ENCODE data around the gene STK40. TPM values are rescaled to one million over a fixed set of nuclear protein-coding genes. Genes with fewer than 3 reads are reported as not detected.

Gene STK40
- total RNA-seq, 1 experiment from 2014 or later, result 12.5 TPM

DNA sequence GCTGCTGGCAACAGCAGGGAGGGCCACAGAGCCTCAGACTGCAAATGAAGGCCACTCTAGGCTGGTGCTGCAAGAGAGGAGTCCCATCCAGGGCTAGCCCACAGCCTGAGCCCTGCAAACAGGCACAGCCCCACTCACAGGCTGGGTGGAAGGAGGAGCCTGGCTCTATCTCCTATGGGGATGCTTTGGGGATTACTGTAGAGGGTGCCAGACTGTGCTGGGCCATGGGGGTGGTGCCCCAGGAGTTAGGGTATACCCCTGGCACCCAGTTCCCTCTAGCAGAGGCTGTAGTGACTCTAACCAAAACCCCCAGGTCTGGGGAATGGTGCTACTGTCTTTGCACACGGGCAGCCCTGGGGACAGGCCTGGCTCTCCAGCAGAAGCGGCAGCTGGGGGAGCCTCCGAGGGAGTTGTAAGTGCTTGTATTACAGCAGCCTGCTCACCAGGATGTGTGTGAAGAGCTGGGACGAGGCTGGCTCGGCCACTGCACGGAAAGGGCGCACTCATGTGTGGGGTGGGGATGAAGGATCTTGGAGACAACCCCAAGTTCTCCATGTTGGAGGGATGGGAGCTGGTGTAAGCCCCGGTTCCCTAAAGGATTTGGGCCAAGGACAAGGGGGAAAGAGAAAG, 38.9 kb downstream of the STK40 start:
- no peak for DNase-seq (ENCODE audit: extremely low read depth, low read depth)

DNA sequence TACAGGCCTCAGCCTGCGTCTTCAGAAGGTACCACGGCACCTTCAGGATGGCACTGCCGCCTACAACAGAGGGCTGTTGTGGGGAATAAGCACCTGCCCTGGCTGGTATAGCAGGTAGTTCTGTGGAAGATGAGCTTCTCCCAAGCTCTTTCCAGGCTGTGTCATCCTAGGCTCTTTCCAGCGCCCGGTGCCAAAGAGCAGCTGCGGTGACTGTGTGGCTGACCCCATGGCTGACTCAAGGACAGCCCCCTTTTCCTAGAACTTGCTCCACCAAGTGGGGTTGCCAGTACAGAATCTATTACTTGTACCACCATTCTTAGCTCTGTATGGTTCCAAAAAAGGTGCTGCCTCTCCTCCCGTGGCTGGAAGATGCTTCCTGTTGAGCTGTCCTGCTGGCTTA, 40.4 kb downstream of the STK40 start:
- no peak for DNase-seq (ENCODE audit: extremely low read depth, low read depth)

DNA sequence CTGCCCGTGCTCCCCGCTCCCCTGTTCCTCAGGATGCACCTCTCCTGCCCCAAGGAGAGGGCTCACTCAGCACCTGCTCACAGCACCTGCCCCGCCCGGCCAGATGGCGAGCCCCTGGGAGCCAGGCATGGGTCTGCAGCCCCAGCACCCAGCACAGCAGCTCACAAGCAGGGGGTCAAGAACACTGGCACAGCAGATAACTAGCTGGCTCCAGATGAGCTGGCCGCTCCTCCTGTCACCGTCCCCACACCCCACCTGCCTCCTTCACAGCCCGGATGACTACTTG, 41.4 kb downstream of the STK40 start:
- no peak for DNase-seq (ENCODE audit: extremely low read depth, low read depth)

DNA sequence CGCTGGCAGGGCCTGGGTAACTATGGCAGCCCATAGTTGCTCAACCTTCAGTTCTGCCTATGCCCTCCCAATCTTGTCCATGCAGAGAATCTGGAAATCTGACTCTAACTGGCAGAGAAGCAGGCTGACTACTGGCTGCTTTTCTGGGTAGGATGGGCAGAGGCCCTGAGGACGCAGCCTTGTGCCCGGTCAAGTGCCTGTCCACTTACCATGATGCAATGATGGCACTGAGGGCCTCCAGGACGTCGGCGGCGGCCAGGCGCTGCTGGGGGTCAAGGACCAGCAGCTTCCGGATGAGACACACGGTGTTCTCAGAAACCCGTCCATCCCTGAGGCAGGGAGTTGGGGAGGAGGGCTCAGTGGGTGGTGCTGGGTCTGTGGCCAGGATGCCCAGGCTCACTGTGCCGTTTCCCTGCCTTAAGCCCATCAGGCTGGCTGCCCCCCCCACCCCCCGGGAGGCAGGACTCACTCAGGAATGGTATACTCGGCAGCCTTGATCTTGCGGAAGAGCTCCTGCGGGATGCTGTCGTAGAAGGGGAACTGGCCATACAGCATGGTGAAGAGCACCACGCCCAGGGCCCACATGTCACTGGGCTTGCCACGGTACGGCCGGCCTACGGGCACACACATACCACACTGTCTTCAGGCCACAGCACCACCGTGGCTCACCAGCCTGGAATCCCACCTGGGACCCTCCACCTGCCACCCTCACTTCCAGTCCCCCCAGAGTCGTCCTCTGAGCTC, 41.9 kb downstream of the STK40 start:
- DNase-seq (ENCODE audit: extremely low read depth, low read depth), result no peak

DNA sequence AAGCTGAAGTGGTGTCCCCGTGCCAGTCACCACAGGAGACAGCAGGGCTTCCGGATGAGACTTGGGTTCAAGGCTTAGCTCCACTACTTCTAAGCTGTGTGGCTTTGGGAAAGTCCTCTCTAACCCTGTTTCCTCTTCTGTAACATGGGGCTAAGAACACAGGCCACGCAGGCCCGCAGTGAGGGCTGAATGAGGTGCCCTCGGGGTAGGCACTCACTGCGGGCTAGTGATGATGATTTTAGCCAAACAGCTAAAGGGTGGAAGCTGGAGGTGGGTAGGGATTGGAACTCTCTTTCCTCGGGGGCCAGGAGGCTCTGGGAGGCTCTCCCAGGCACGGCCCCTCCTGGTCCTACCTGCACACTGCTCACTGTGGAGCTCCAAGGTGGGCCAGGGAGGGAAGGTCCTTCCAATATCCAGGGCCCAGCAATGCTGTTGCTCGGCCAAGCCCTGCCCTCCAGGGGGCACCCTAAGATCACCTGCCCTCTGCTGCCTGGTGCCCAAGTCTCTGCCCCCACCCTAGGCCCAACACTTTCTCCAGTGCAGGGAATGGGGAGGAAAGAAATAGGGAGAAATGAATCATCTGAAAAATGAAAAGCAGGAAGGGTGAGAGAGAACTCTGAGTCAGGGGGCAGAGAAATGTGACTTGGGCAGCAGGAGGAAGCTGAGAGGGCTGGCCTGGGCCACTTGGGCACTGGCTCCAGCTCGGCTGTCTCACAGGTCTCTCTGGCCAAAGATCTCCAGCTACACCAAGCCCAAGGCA, 43.1 kb downstream of the STK40 start:
- DNase-seq (ENCODE audit: extremely low read depth, low read depth), result peak; percentile 30

DNA sequence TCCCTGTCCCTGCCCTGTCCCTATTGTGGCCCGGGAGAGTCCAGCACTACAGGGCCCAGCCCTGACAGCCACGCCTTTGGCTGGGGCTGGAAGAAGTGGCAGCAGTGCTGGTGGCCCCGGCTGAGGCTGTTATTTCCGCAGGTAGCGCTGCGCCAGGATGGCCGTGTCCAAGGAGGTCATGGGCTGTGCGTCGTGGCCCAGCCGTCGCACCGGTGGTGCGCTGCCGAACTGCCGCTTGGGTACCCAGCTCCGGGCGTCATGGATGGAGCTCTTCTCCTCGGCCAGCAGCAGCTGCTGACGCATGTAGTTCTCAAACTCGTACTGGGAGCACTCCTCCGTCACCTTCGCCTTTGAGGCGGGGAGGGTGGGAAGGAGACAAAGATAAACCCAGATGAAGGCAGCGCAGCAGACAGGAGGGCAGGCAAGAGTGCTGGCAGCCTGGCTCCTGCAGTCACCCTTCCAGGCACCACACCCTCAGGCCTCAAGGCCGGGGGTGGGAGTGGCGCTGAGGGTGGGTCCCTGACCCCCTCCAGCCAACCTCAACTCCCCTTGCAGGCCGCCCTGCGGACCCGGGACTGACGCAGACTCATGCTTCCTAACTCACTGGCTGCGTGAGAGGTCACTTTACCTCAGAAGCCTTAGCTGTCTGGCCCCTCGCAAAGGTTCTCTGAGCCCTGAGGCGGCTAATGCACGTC, 44.0 kb downstream of the STK40 start:
- DNase-seq (ENCODE audit: extremely low read depth, low read depth), result no peak

DNA sequence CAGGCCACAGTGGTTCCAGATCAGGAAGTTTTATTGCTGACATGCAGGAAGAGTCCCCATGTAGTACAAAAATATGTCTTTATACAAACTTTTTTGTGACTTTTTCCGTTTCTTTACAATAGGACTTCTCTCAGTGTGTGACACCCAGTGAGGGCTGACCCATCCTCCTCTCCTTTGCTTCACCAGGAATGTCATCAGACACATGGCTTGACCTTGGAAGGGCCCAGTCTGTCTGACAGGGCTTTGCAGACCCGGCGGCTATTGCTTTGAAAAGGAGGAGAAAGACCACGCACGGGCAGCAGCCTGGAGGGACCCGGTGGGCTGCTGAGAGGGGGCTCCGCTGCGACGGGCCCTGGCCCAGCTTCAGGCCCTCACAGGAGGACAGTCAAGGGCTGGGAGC, 46.1 kb downstream of the STK40 start:
- DNase-seq (ENCODE audit: extremely low read depth, low read depth), result no peak

DNA sequence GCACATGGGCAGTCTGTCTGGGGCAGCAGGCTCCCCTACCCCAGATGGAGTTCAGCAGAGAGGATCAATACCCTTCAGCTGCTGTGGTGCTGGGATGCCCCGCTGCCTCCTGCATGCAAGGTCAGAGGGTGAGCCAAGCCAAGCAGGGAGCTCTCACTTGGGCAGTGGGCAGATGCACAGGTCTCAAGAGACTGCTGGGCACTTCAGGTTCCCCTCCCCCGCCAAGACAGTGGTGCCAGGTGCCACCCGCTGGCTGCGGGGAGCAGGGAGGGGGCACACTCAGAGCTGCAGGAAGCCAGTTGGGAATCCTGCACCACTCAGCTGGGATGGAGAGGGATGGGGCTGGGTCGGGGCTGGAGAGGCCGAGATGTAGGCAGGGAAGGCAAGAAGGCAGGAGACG, 46.5 kb downstream of the STK40 start:
- DNase-seq (ENCODE audit: extremely low read depth, low read depth), result no peak

DNA sequence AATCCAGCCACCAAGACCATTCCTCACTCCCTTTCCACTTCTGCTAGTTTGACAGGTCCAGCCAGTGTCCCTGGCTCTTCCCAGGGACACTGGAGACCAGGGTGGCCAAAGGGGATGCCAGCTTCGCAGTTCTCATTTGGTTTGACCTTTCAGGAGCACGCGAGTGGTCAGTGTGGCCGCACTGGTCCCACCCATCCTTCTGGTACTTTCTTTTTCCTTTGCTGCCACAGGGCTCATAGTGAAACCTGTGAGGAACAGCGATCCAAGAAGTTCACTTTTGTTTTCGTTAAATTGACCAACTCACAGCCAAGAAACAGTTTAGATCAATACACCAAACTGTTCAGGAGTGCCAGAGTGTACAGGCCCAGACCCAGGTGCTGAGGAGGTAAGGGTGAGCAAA, 47.9 kb downstream of the STK40 start:
- DNase-seq (ENCODE audit: extremely low read depth, low read depth), result no peak

DNA sequence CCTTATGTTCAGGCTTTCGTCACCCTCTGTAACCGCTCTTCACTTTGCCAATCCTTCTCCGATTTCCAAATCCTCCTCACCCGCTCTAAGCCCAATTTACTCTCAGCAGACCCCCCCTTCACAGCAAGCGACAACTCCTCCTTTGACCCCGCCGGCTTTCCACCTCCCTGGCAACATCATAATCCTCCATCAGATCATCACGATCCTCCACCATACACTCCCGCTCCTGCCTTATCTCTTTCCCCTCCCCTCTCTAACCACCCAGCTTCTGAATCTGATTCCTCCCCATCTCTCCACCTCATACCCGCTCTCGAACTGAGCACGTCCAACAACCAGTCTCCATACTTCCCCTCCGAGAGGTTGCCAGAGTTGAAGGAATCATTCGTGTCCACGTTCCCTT, 54.8 kb downstream of the STK40 start:
- DNase-seq (ENCODE audit: extremely low read depth, low read depth), result no peak

DNA sequence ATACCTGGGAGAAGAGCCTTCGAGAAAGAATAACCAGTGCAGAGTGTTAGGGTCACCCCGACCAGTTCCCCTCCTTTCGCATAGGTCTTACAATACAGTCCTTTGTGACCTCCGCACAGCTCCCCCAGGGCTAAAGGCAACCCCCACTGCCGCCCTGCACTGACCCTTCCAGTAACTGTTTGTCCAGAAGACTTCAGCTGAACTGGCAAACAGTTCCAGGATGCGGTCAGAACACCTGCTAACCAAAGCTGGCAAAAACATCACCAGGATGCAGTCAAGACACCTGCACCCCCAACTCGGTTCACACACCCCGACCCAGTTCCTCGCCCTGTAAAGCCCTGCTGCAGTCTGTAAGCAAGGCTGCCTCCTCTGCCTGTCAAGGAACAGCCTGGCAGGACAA, 55.9 kb downstream of the STK40 start:
- DNase-seq (ENCODE audit: extremely low read depth, low read depth), result no peak

DNA sequence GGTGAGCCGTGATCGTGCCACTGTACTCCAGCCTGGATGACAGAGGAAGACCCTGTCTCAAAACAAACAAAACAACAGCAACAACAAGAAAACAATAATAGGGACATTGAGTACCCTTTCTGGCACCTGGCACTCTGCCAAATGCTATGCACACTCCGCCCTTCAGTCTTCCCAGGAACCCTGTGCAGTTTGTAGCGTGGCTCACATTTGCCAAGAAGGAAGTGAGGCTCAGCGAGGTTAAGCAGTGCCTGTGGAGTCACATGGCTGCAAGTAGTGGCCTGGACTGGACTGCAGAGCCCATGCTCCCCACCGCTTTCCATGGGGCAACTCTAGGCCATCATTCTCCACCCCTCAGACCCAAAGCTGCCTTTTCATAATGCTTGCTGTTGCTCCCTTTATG, 57.0 kb downstream of the STK40 start:
- no peak for DNase-seq (ENCODE audit: extremely low read depth, low read depth)

DNA sequence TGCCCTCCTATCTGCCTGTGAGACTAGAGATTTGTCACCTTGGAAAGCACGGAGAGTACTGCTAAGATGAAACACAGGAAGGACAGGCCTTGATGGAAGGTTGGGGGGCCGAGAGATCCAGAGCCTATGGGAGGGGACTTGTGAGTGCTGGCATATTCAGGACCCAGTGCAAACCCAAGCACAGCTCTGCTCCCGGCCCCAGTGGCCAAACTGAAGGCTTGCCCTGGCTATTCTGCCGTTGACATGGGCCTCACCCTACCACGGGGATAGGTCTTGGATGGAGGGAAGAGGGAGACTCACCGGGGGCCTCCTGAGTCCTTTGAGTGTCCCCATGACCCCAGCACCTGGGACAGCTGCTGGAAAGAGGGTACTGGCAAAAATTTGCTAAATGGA, 57.6 kb downstream of the STK40 start:
- DNase-seq (ENCODE audit: extremely low read depth, low read depth), result no peak

DNA sequence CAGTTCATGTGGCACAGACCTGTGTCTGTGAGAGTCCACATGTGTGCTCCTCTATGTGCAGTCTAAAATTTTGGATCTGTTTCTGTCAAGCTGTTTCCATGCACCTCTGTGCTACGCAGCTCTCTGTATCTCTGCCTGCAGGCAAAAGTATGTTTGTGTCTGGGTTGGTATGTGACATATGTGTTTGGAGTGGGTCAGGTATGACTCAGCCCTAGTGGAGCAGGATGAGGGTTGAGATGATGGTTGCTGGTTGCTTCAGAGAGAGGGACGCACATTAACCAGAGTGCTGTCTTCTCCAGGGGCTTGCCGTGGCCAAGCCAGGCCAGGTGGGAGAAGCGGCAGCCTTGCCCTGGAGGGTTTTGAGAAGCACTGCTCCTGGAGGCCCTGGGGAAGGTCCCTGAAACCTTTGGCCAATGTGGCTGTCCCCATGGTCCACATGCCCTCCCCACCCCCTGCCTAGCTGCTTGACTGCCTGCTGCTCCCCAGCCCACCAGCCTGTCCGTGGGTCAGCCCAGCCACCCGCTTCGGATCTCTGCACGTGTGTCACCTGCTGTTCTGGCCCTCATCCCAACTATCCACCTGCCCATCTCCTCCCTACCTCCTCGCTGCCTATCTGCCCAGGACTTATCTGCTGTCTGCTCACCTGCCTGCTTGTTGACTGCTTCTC, 58.2 kb downstream of the STK40 start:
- DNase-seq (ENCODE audit: extremely low read depth, low read depth), result no peak

DNA sequence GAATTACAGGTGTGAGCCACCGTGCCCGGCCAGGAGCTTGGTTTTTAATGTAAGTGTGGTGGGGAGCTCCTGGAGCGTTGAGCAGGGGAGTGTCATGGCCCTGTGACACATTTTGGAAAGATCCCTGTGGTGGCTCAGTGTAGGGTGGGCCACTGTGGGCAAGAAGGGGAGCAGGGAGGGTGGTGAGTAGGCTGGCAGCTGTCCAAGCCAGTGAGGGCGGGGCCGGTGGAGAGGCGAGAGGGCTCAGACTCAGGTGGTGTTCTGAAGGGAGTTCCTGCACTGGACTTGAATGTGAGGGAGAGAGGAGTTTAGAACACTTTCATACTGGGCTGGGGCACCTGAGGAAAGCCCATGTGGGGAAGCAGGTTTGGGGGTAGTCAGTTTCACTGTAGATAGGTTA, 59.2 kb downstream of the STK40 start:
- DNase-seq (ENCODE audit: extremely low read depth, low read depth), result no peak

DNA sequence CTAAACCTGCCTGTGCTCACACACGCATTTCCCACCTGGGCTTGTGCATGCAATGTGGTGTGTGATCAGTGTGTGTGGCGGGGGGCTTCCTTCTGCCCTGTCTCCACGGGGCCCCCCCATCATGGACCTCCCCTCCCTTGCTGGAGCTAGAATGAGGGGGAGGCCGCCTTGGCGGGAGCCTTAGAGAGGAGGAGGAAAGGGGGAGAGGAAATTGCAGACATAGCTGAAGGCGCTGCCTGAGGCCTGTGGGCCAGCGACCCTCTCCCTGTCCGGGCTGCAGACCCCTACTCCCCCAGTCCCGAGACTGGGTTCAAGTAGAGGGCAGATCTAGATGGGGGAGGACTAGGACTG, 61.4 kb downstream of the STK40 start:
- no peak for DNase-seq (ENCODE audit: extremely low read depth, low read depth)

DNA sequence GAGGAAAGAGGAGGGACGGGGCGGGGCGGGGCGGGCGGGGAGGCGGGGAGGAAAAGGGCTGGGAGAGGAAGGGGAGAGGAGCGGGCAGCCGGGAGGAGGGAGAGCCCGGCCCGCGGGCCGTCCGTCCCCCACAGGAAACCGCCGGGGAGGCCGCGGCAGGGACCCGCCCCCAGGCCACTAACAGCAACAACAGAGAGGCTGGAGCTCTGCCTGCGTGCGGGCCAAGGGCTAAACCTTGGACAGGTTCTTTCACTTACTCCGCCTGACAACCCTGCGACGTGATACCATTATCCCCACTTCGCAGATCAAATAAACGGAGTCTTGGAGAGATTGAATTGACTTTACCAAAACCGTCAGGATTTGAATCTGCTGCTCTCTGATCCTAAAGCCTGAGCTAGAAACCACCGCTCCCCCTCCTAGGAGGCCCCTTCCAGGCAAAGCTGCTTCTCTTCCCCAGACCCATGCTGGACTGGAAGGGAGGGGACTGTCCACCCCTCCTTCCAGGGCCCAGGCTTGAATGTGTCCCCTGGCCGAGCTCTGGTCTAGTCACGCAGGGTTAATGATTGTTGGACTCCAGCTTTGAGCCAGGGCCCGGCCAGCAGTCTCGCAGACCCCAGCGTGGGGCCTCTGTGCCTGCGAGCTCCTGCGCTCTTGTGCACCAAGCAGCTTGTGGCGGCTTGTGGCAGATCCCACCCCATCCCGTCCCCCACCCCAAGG, 61.9 kb downstream of the STK40 start, which contains the start of gene EVA1B:
EVA1B (minus strand) TSS at position 10 of the 717 bp plus-strand sequence. CDS start 608 bp downstream, outside the sequence.
- DNase-seq (ENCODE audit: extremely low read depth, low read depth), result peak; percentile 15

DNA sequence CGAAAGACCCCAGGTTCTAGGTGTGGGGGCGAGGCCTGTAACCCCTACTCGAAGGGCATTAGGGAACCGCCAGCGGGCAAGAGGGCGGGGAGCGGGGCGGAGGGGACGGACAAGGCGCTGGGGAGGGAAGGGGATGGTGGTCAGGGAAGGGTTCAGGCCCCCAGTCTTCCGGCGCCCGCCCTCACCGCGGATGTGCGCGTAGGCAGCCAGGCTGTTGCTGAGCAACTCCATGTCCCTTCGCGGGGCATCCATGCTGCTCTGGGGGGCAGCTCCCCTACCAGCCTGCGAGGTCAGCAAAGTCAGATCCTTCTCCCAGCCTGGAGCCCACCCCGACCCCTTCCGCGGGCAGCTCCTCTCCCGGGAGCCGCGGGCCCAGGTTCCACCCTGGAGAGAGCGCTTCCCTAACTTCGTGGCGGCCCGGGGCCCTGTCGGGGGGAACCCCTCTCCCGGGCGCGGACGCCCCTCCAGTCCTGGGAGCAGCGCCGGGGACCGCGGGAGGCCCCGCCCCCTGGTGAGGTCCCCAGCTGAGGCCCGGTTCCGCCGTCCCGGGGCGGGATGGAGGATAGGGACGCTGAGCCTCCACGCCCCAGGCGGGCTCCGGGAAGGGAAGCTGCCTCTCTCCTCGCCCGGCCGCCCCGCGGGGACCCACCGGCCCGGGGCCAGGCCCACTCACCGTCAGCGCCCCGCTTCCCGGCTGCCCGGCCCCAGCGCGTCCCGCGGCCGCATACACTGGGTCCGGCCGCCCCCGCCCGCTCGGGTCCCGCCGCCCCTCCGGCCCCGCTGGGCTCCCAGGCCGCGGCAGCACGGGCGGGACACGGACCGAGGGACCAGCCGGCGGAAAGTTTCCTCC, 62.7 kb downstream of the STK40 start:
- no peak for DNase-seq (ENCODE audit: extremely low read depth, low read depth)

DNA sequence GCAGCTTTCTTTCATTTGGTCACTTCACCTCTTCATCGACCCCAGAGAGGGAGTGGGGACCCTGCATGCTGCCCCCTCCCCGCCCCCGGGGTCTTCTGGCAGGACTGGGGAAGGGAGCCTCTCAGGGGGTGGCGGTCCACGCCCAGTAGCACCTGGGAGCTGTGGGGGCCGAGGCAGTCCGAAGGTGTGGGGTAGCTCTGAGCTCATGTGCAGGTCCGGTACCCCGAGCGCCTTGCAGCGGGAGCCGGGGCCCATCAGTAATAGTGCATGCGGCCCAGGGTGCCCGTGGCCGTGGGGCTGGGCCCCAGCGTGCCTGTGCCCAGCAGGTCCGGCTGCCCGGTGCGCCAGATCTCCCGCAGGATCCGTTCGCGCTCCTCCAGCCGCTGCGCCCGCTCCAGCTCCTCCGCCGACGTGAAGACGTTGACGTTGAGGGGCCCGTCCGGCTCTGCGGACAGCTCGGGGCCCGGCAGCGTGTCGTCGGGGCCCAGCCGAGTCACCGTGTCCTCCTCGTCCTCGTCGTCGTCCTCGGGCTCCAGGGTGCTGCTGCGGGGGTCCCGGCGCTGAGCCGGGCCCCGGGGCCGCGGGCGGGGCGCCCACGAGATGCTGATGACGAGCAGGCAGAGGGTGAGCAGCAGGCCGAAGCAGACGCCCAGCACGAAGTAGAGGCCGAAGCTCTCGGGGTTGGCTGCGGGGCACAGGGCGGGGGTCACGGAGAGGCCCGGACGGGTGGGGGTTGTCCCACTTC, 63.5 kb downstream of the STK40 start:
- DNase-seq (ENCODE audit: extremely low read depth, low read depth), result no peak

All from NCI-H460 (cell line).